Measurements from ENCODE around the gene C12orf43.

Gene C12orf43

GRCh38 chr12:120999191-121000120 lies 16.8 kb downstream of the C12orf43 start:
- no peak overlapping the region for H3K4me3 ChIP-seq (replicated peaks; ENCODE audit: low read depth, low read length)
- peak; percentile 69 for DNase-seq (ENCODE audit: low read depth)
- TF ChIP-seq CTCF (IDR thresholded peaks at IDR 0.05; ENCODE audit: low read length, missing control alignments) = no peak

- no peak for DNase-seq (ENCODE audit: low read depth)
- no peak overlapping the region for H3K4me3 ChIP-seq (replicated peaks; ENCODE audit: low read depth, low read length)
- no peak for TF ChIP-seq CTCF (IDR thresholded peaks at IDR 0.05; ENCODE audit: low read length, missing control alignments)
These were observed 17.9 kb downstream of the C12orf43 start for GRCh38 chr12:120998435-120998834.

DNA sequence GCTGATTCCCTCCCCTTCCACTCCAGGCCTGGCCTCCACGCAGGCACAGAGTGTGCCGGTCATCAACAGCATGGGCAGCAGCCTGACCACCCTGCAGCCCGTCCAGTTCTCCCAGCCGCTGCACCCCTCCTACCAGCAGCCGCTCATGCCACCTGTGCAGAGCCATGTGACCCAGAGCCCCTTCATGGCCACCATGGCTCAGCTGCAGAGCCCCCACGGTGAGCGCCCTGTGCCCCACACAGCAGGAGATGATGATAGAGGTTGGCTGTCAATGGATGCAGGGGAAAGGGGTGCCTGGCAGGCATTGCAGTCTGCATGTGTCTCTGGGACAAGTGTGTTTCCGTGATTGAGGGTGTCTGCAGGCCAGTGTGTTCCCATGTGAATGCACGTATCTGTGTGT lies 18.8 kb downstream of the C12orf43 start:
- TF ChIP-seq CTCF (IDR thresholded peaks at IDR 0.05; ENCODE audit: low read length, missing control alignments) = no peak

DNA sequence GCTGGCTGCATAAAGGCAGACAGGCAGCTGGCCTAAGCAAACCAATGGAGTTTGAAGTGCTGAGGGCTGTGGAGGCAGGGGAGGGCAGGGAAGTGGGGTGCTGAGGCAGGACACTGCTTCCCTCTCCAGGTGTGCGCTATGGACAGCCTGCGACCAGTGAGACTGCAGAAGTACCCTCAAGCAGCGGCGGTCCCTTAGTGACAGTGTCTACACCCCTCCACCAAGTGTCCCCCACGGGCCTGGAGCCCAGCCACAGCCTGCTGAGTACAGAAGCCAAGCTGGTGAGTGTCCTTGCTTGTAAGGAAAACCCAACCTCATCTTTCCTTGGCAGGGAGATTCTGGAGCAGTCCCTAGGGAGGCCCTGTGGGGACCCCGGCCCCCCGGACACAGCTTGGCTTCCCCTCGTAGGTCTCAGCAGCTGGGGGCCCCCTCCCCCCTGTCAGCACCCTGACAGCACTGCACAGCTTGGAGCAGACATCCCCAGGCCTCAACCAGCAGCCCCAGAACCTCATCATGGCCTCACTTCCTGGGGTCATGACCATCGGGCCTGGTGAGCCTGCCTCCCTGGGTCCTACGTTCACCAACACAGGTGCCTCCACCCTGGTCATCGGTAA lies 20.0 kb downstream of the C12orf43 start:
- no peak overlapping the region for H3K4me3 ChIP-seq (replicated peaks; ENCODE audit: low read depth, low read length)
- no peak for TF ChIP-seq CTCF (IDR thresholded peaks at IDR 0.05; ENCODE audit: low read length, missing control alignments)
- no peak for DNase-seq (ENCODE audit: low read depth)

More for the DNA sequence above, 18.8 kb downstream of the C12orf43 start:
- no peak overlapping the region for H3K4me3 ChIP-seq (replicated peaks; ENCODE audit: low read depth, low read length)
- DNase-seq (ENCODE audit: low read depth) = no peak

DNA sequence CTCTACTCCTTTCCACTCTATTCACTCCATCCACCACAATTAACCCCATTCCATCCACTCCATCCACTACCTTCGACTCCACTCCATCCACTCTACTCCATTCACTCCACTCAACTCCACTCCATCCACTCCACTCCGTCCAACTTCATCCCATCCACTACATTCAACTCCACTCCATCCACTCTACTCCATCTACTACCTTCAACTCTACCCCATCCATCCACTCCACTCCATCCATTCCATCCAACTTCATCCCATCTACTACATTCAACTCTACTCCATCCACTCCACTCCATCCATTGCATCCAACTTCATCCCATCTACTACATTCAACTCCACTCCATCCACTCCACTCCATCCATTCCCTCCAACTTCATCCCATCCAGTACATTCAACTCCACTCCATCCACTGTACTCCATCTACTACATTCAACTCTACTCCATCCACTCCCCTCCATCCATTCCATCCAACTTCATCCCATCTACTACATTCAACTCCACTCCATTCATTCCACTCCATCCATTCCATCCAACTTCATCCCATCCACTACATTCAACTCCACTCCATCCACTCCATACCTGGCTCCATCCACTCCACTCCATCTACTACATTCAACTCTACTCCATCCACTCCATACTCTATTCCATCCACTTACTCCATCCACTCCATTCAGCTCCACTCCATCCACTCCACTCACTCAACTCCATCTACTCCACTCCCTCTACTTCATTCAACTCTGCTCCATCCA lies 21.5 kb downstream of the C12orf43 start:
- DNase-seq (ENCODE audit: low read depth) = no peak
- no peak for TF ChIP-seq CTCF (IDR thresholded peaks at IDR 0.05; ENCODE audit: low read length, missing control alignments)
- H3K4me3 ChIP-seq (replicated peaks; ENCODE audit: low read depth, low read length) = no peak overlapping the region

GRCh38 chr12:120994059-120994458 lies 22.2 kb downstream of the C12orf43 start:
- no peak for TF ChIP-seq CTCF (IDR thresholded peaks at IDR 0.05; ENCODE audit: low read length, missing control alignments)
- no peak overlapping the region for H3K4me3 ChIP-seq (replicated peaks; ENCODE audit: low read depth, low read length)

More at GRCh38 chr12:120994059-120994458, 22.2 kb downstream of the C12orf43 start:
- no peak for DNase-seq (ENCODE audit: low read depth)
